Endothelial cell of umbilical vein (primary cell): ENCODE data around the gene SOCS3.

Experiments
- EZH2 ChIP-seq: IDR thresholded peaks from 2 replicates; pipeline ENCODE4 v1.6.1; 2012; ENCODE audit warnings: borderline replicate concordance, low read depth, mild to moderate bottlenecking, moderate library complexity, low read length, inconsistent platforms; ENCODE audit not compliant: severe bottlenecking
- POLR2A ChIP-seq: IDR thresholded peaks from 2 replicates; pipeline ENCODE4 v1.6.1; 2012; ENCODE audit warnings: low read depth, mild to moderate bottlenecking, control low read depth, low read length
- POLR2AphosphoS5 ChIP-seq: IDR thresholded peaks from 2 replicates; pipeline ENCODE4 v1.6.1; 2012; ENCODE audit warnings: low read depth, mild to moderate bottlenecking, control low read depth, low read length, moderate library complexity; ENCODE audit not compliant: insufficient read depth
- TF ChIP-seq, protein P1 (sequence below), 2 donors: IDR thresholded peaks; 1 replicate in 1 of 2; 2 replicates in 1 of 2; pipeline ENCODE4 v1.5.1; 2011; ENCODE audit warnings: low read length in 2 of 2, mild to moderate bottlenecking in 2 of 2, moderate library complexity in 2 of 2, control low read depth in 1 of 2, inconsistent platforms in 1 of 2, low read depth in 1 of 2; ENCODE audit not compliant: insufficient read depth in 1 of 2; ENCODE audit errors: extremely low read depth in 1 of 2

DNA sequence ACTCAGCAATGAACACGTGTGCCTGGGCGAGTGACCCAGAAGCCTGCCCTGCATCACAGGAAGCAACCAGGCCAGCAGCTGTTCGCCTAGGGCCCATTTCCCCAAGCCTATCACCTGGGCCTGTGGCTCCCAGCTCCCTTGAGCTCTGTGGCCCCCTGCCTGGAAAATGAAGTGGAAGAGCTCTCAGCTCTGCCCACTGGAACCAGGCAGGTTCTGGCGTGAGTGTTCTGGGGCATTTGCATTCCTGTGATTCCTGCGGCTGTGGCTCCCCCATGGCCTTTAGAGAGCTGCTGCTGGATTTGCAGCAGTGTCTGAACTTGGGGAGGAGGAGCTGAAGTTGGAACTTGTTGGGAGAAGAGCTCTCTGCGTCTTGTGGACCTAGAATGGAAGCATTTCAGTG lies 41.4 kb upstream of the SOCS3 start:
- TF ChIP-seq, protein P1, sequence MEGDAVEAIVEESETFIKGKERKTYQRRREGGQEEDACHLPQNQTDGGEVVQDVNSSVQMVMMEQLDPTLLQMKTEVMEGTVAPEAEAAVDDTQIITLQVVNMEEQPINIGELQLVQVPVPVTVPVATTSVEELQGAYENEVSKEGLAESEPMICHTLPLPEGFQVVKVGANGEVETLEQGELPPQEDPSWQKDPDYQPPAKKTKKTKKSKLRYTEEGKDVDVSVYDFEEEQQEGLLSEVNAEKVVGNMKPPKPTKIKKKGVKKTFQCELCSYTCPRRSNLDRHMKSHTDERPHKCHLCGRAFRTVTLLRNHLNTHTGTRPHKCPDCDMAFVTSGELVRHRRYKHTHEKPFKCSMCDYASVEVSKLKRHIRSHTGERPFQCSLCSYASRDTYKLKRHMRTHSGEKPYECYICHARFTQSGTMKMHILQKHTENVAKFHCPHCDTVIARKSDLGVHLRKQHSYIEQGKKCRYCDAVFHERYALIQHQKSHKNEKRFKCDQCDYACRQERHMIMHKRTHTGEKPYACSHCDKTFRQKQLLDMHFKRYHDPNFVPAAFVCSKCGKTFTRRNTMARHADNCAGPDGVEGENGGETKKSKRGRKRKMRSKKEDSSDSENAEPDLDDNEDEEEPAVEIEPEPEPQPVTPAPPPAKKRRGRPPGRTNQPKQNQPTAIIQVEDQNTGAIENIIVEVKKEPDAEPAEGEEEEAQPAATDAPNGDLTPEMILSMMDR (IDR thresholded peaks at IDR 0.05; ENCODE audit: extremely low read depth in 1 of 2, insufficient read depth in 1 of 2, low read depth in 1 of 2, low read length in 2 of 2), result no peak
- TF ChIP-seq POLR2AphosphoS5, result no peak
- TF ChIP-seq POLR2A, result no peak
- no peak for TF ChIP-seq EZH2
